ENCODE data around the gene ARHGEF4. TPM values are rescaled to one million over a fixed set of nuclear protein-coding genes. Genes with fewer than 3 reads are reported as not detected.

ARHGEF4 gene
- total RNA-seq, 2 donors from 2014 or later, result 0.63 to 1.7 TPM

- Mint-ChIP-seq H3K27me3 (ENCODE audit: low read depth) (no peaks in the 10 kb centered on the region), H3K4me3 (no peak overlapping the region), H3K4me1 (ENCODE audit: low read depth) (no peaks in the 10 kb centered on the region), H3K27ac (peak overlapping the region; percentile 64), H3K36me3 (ENCODE audit: insufficient read depth in 2 of 2) (peaks cover 2 to 9% of the 10 kb centered on the region in 2 donors), H3K9me3 (no peaks in the 10 kb centered on the region)
- ATAC-seq (replicated peaks in 1 of 2) (no peak), DNase-seq (no peak)
These were observed 211.3 kb downstream of the ARHGEF4 start for GRCh38 chr2:131047920-131048560.

GRCh38 chr2:131048641-131049040 is 211.9 kb downstream of the ARHGEF4 start:
- H3K9me3 Mint-ChIP-seq, result no peaks in the 10 kb centered on the region
- no peaks in the 10 kb centered on the region for H3K27me3 Mint-ChIP-seq (ENCODE audit: low read depth)
- DNase-seq (no peak), ATAC-seq (replicated peaks in 1 of 2) (no peak)
- peaks cover 2 to 9% of the 10 kb centered on the region in 2 donors for H3K36me3 Mint-ChIP-seq (ENCODE audit: insufficient read depth in 2 of 2)
- H3K4me3 Mint-ChIP-seq, result no peak overlapping the region
- no peak overlapping the region for H3K27ac Mint-ChIP-seq
- no peaks in the 10 kb centered on the region for H3K4me1 Mint-ChIP-seq (ENCODE audit: low read depth)

- ATAC-seq (replicated peaks in 1 of 2), result no peak
- H3K27me3 Mint-ChIP-seq (ENCODE audit: low read depth), result no peaks in the 10 kb centered on the region
- peaks cover 2 to 11% of the 10 kb centered on the region in 2 donors for H3K36me3 Mint-ChIP-seq (ENCODE audit: insufficient read depth in 2 of 2)
- no peaks in the 10 kb centered on the region for H3K9me3 Mint-ChIP-seq
- no peaks in the 10 kb centered on the region for H3K4me1 Mint-ChIP-seq (ENCODE audit: low read depth)
- no peak overlapping the region for H3K4me3 Mint-ChIP-seq
- no peak overlapping the region for H3K27ac Mint-ChIP-seq
- DNase-seq, result no peak
These were observed 212.5 kb downstream of the ARHGEF4 start for GRCh38 chr2:131049150-131049718.

GRCh38 chr2:131050896-131051295 is 214.2 kb downstream of the ARHGEF4 start:
- no peaks in the 10 kb centered on the region for H3K4me1 Mint-ChIP-seq (ENCODE audit: low read depth)
- H3K9me3 Mint-ChIP-seq, result no peaks in the 10 kb centered on the region
- DNase-seq (no peak), ATAC-seq (replicated peaks in 1 of 2) (no peak)
- H3K27ac Mint-ChIP-seq, result no peak overlapping the region
- peaks cover 2 to 15% of the 10 kb centered on the region in 2 donors for H3K36me3 Mint-ChIP-seq (ENCODE audit: insufficient read depth in 2 of 2)
- no peak overlapping the region for H3K4me3 Mint-ChIP-seq
- no peaks in the 10 kb centered on the region for H3K27me3 Mint-ChIP-seq (ENCODE audit: low read depth)

- ATAC-seq (replicated peaks in 1 of 2), result no peak
- H3K36me3 Mint-ChIP-seq (ENCODE audit: insufficient read depth in 2 of 2), result peaks cover 2 to 20% of the 10 kb centered on the region in 2 donors
- H3K27me3 Mint-ChIP-seq (ENCODE audit: low read depth), result no peaks in the 10 kb centered on the region
- no peaks in the 10 kb centered on the region for H3K9me3 Mint-ChIP-seq
- H3K27ac Mint-ChIP-seq, result peak overlapping the region; percentile 11
- DNase-seq, result no peak
- H3K4me1 Mint-ChIP-seq (ENCODE audit: low read depth), result no peaks in the 10 kb centered on the region
- H3K4me3 Mint-ChIP-seq, result no peak overlapping the region
These were observed 216.1 kb downstream of the ARHGEF4 start for GRCh38 chr2:131052741-131053263.

- ATAC-seq (replicated peaks in 1 of 2) (no peak), DNase-seq (no peak)
- peaks cover 0 to 27% of the 10 kb centered on the region in 2 donors for H3K36me3 Mint-ChIP-seq (ENCODE audit: insufficient read depth in 2 of 2)
- no peak overlapping the region for H3K4me3 Mint-ChIP-seq
- H3K27me3 Mint-ChIP-seq (ENCODE audit: low read depth), result no peaks in the 10 kb centered on the region
- H3K9me3 Mint-ChIP-seq, result no peaks in the 10 kb centered on the region
- H3K27ac Mint-ChIP-seq, result no peak overlapping the region
- peaks cover 8% of the 10 kb centered on the region for H3K4me1 Mint-ChIP-seq (ENCODE audit: low read depth)
These were observed 217.8 kb downstream of the ARHGEF4 start for GRCh38 chr2:131054488-131054887.

- no peak for DNase-seq
- H3K27me3 Mint-ChIP-seq (ENCODE audit: low read depth), result no peaks in the 10 kb centered on the region
- H3K4me3 Mint-ChIP-seq, result no peak overlapping the region
These were observed 218.7 kb downstream of the ARHGEF4 start for GRCh38 chr2:131055169-131056065.

GRCh38 chr2:131056204-131056931 is 219.7 kb downstream of the ARHGEF4 start:
- Mint-ChIP-seq H3K4me3 (no peak overlapping the region), H3K4me1 (ENCODE audit: low read depth) (peaks cover 14% of the 10 kb centered on the region), H3K27me3 (ENCODE audit: low read depth) (no peaks in the 10 kb centered on the region), H3K27ac (no peak overlapping the region), H3K9me3 (no peaks in the 10 kb centered on the region), H3K36me3 (ENCODE audit: insufficient read depth in 2 of 2) (peaks cover 0 to 28% of the 10 kb centered on the region in 2 donors)
- DNase-seq, result no peak
- ATAC-seq (replicated peaks in 1 of 2), result no peak

More at GRCh38 chr2:131055169-131056065, 218.7 kb downstream of the ARHGEF4 start:
- H3K9me3 Mint-ChIP-seq, result no peaks in the 10 kb centered on the region
- ATAC-seq (replicated peaks in 1 of 2), result no peak
- peaks cover 10% of the 10 kb centered on the region for H3K4me1 Mint-ChIP-seq (ENCODE audit: low read depth)
- H3K27ac Mint-ChIP-seq, result no peak overlapping the region
- H3K36me3 Mint-ChIP-seq (ENCODE audit: insufficient read depth in 2 of 2), result peaks cover 0 to 29% of the 10 kb centered on the region in 2 donors

- Mint-ChIP-seq H3K4me1 (ENCODE audit: low read depth) (peaks cover 19% of the 10 kb centered on the region), H3K27me3 (ENCODE audit: low read depth) (no peaks in the 10 kb centered on the region), H3K4me3 (no peak overlapping the region), H3K9me3 (no peaks in the 10 kb centered on the region), H3K36me3 (ENCODE audit: insufficient read depth in 2 of 2) (peaks cover 0 to 27% of the 10 kb centered on the region in 2 donors), H3K27ac (no peak overlapping the region)
- no peak for DNase-seq
- ATAC-seq (replicated peaks in 1 of 2), result no peak
These were observed 220.2 kb downstream of the ARHGEF4 start for GRCh38 chr2:131056932-131057287.

- Mint-ChIP-seq H3K4me1 (ENCODE audit: low read depth) (peaks cover 27% of the 10 kb centered on the region), H3K27me3 (ENCODE audit: low read depth) (no peaks in the 10 kb centered on the region), H3K27ac (no peak overlapping the region), H3K4me3 (no peak overlapping the region), H3K36me3 (ENCODE audit: insufficient read depth in 2 of 2) (peaks cover 0 to 22% of the 10 kb centered on the region in 2 donors), H3K9me3 (no peaks in the 10 kb centered on the region)
- ATAC-seq (replicated peaks in 1 of 2) (no peak), DNase-seq (no peak)
These were observed 221.6 kb downstream of the ARHGEF4 start for GRCh38 chr2:131058214-131058843.

GRCh38 chr2:131058920-131059319 is 222.2 kb downstream of the ARHGEF4 start:
- Mint-ChIP-seq H3K27me3 (ENCODE audit: low read depth) (no peaks in the 10 kb centered on the region), H3K27ac (no peak overlapping the region), H3K4me3 (no peak overlapping the region), H3K4me1 (ENCODE audit: low read depth) (peaks cover 27% of the 10 kb centered on the region), H3K9me3 (no peaks in the 10 kb centered on the region), H3K36me3 (ENCODE audit: insufficient read depth in 2 of 2) (peaks cover 0 to 21% of the 10 kb centered on the region in 2 donors)
- no peak for DNase-seq
- ATAC-seq (replicated peaks in 1 of 2), result no peak

- ATAC-seq (replicated peaks in 1 of 2), result no peak
- Mint-ChIP-seq H3K4me3 (no peak overlapping the region), H3K36me3 (ENCODE audit: insufficient read depth in 2 of 2) (peaks cover 5 to 28% of the 10 kb centered on the region in 2 donors), H3K4me1 (ENCODE audit: low read depth) (peaks cover 29% of the 10 kb centered on the region), H3K27me3 (ENCODE audit: low read depth) (no peaks in the 10 kb centered on the region), H3K27ac (peak overlapping the region; percentile 13), H3K9me3 (no peaks in the 10 kb centered on the region)
- no peak for DNase-seq
These were observed 227.0 kb downstream of the ARHGEF4 start for GRCh38 chr2:131063501-131064283.
